ENCODE data around the gene CPEB4.

The CPEB4 gene

DNA sequence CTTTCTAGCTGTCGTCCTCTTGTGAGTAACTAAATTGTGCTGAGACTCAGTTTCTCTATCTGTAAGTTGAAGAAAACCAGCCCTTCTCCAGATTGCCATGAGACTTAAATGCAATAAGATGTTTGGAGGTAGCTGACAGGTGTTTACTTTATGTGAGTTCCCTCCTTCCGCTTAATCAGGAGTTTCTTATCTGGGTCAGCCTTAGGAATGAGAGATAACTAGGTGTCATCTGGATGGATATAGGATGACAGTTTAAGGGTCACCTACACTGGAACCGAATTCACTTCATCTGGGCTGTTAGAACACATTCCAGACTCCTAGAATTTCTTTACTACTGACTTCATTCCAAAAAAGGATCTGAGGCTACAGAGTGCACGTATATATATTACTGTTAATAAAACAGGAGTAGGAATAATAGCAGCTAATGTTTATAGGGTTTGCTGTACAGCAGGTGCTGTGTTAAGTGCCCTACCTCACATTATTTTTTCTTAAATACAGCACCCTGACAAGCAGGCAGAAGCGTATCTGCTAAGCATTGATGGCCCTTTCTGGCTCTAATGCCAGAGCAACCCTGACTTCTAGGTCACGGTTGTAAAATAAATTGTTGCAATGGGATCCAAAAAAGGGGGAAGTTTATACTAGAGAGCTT is 30.0 kb upstream of the CPEB4 start:
- no peak overlapping the region for H3K4me3 ChIP-seq (ENCODE audit: low read length)
- DNase-seq (ENCODE audit: low read depth, low spot score), result no peak

DNA sequence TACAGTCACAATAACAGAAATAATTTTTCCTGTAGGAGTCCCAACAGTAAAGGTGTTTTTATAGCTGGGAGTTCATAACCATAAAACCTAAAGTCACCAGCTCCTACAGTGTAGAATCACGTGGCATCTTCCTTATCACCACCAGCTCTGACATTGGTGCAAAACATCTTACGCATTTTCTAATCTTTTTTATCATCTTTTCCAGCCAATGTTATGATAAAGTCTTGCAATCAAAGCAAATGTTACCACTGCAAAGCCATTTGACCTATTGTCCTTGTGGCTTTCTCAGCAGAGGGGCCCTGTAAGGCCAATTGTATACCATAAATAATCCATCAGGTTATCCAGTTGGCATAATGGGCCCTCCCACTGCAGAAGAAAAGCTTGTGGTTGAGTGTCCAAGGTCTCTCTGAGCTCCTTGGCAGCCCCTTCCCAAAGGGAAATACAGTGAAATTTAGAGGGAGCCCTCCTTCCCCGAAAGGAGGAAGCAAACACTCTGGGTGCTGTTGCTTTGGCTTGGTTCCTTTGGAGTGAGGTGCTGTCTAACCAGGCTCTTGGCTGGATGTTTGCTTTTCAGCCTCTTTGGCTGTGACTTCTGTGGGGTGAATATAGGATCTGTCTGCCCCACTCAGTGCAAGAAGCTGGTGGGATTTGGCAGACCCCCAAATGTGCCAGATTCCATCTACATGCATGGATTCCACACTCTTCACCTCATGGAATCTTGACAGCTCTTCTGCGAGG is 29.3 kb upstream of the CPEB4 start:
- no peak overlapping the region for H3K4me3 ChIP-seq (ENCODE audit: low read length)
- DNase-seq (ENCODE audit: low read depth, low spot score), result no peak

DNA sequence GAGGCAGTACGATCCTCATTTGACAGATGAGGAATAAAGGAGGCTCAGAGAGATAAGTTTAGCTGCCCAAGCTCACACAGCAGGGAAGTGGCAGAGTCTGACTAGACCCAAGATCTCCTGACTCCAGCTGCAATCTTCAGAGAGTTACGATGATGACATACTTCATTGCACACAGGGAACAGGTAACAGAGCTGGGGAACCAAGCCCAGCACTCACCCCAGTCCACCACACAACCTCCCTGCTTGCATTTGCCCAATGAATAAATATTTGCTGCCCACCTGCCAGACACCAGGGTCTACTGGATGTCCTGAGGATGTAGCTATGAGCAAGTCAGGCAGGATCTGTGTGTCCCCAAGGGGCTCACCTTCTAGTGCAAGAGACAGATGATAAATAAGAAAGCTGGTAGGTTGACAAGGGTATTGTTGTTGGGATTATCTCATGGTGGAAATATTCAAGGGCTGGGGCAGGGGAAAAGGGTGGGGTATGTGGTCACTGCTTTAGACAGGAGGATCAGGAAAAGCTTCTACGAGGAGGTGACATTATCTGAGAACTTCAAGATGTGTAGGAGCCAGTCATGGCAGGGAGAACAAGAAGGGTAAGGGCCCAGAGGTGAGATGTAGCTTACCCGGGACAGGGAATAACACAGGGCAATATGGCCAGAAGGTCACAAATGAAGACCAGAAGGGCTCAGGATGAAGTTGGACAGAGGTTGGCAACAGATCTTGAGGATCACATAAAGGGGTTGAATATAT is 28.6 kb upstream of the CPEB4 start:
- no peak for DNase-seq (ENCODE audit: low read depth, low spot score)

GRCh38 chr5:173862047-173862477 is 26.1 kb upstream of the CPEB4 start:
- no peak for DNase-seq (ENCODE audit: low read depth, low spot score)
- H3K4me3 ChIP-seq (ENCODE audit: low read length), result no peak overlapping the region

More for the DNA sequence above, 28.6 kb upstream of the CPEB4 start:
- no peak overlapping the region for H3K4me3 ChIP-seq (ENCODE audit: low read length)

DNA sequence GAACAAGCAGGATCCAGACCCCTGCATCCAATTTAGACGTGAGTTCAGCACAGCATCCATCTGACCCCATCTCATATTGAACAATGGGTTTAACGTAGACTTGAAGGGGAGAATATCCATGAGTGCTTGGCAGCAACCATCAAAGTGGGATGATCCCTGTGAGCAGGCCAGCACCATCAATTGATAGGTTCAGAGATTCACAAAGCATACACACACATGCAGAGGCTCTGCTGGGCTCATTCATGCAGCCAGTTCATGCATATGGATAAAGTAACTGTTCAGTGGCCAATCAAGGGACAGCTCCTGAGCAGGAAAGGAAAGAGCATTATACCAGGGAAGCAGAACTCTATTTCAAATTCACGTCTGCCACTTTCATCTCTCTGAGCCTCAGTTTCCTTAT is 24.8 kb upstream of the CPEB4 start:
- no peak overlapping the region for H3K4me3 ChIP-seq (ENCODE audit: low read length)
- no peak for DNase-seq (ENCODE audit: low read depth, low spot score)

DNA sequence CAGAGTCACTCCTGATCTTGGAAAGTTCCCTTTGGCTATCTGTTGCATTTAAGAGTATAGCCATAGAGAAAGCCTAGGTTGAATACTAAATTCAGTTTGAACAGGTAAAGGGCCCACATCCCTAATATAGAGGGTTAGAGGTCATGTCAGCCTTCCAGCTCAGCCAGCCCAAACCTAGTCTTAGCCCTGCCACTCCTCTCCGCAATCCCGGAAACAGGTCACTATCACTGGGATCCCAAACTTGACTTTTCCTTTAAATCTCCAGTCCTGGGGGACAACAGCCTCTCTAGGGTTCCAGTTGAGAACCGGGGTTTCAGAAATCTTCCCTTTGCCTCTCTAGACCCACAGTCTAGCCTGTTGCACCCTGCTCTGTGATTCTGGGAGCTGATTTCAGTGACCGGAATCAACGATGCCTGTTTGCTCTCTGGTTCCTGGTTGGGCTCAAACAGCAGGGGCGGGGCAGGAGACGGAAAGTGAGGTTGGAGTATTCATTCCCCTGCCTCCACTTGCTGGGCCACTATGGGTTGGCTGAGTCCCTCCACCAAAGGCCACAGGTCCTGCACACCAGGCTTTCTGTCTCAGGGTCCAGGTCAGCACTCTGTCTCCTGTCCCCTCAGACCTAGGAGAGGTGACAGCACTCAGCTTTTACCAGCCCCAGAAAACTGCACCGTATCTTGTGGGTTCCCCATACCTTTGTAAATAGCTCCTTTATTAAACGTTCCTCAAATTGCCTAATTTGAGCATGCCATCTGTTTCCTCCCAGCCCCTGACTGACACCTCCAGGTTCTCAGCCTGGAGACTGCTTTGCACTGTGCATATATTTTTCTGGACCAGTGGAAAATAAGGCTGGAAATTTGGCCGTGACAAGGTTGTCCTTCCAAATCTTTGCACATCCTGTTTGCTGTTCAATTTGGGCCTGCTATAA is 23.8 kb upstream of the CPEB4 start:
- no peak overlapping the region for H3K4me3 ChIP-seq (ENCODE audit: low read length)
- DNase-seq (ENCODE audit: low read depth, low spot score), result no peak

DNA sequence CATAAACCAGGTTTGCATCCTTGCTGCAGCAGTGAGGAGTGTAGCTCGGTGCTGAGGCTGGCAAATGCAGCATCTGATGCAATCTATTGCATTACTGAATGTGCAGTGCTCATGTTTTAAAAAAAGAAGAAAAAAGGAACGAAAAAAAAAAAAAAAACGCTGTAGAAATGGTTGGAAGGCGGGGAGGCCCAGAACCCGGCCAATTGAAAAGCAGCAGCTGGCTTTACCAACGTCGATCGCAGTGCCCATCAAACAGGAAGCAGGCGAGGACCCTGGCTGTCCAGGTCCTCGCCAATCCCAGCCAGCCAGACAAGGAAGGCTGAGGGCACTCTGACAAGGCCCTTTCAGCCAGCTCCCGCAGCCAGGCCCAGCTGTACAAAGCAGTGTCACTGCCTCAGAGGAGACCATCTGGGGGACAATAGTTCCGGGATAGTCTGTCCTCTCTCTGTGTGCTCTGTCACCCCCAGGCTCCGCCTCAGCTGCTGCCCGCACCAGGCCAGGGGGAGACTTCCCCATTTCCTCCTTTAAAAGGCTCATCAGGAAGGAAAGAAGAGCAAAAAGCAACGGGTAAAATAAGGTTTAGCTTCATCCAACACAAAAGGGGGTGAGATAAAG is 21.8 kb upstream of the CPEB4 start:
- no peak for DNase-seq (ENCODE audit: low read depth, low spot score)
- H3K4me3 ChIP-seq (ENCODE audit: low read length), result no peak overlapping the region

- DNase-seq (ENCODE audit: low read depth, low spot score), result no peak
- H3K4me3 ChIP-seq (ENCODE audit: low read length), result no peak overlapping the region
Measured at GRCh38 chr5:173866858-173867679, 21.1 kb upstream of the CPEB4 start.

- H3K4me3 ChIP-seq (ENCODE audit: low read length), result no peak overlapping the region
- DNase-seq (ENCODE audit: low read depth, low spot score), result no peak
Measured at GRCh38 chr5:173868096-173868880, 19.9 kb upstream of the CPEB4 start.

GRCh38 chr5:173869316-173869715 is 18.8 kb upstream of the CPEB4 start:
- no peak for DNase-seq (ENCODE audit: low read depth, low spot score)

GRCh38 chr5:173872957-173873305 is 15.2 kb upstream of the CPEB4 start:
- no peak for DNase-seq (ENCODE audit: low read depth, low spot score)
- H3K4me3 ChIP-seq (ENCODE audit: low read length), result no peak overlapping the region

More at GRCh38 chr5:173869316-173869715, 18.8 kb upstream of the CPEB4 start:
- H3K4me3 ChIP-seq (ENCODE audit: low read length), result no peak overlapping the region

DNA sequence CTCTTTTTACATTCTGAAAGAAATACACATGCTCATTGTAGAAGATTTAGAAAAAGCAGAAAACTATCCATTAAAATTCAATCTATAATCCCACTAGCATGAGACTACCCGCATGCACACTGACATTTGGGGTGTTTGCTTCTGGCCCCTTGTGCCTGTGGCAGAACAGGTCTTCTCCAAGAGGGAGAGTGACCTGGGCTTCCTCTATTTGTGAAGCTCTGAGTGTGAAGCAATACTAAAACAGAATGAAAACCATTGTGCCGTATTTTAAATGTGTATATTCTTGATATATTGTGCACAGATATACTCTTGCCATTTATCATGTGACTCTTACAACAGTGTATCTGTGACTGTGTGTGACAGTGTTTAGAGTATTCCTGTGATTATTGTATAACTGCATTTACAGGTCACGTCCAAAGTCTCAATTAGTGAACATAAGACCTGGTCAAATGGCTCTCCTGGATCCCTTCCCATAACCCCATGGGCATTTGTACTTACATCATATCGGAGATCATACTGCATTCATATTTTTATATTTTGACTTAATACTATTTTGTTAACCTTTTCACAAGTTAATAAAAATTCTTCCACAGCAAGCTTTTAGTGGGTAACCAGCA is 14.7 kb upstream of the CPEB4 start:
- H3K4me3 ChIP-seq (ENCODE audit: low read length), result no peak overlapping the region
- DNase-seq (ENCODE audit: low read depth, low spot score), result no peak

GRCh38 chr5:173875189-173875588 is 13.0 kb upstream of the CPEB4 start:
- DNase-seq (ENCODE audit: low read depth, low spot score), result no peak
- H3K4me3 ChIP-seq (ENCODE audit: low read length), result no peak overlapping the region

- H3K4me3 ChIP-seq (ENCODE audit: low read length), result no peak overlapping the region
- DNase-seq (ENCODE audit: low read depth, low spot score), result no peak
Measured at GRCh38 chr5:173878224-173878967, 9.8 kb upstream of the CPEB4 start.

GRCh38 chr5:173880306-173880985 is 7.7 kb upstream of the CPEB4 start:
- no peak overlapping the region for H3K4me3 ChIP-seq (ENCODE audit: low read length)
- DNase-seq (ENCODE audit: low read depth, low spot score), result no peak

All from Jurkat, Clone E6-1 (cell line).